NCI-H2196 treated with DMSO at 0.1 percent for 48 hours (cell line): ENCODE data around the gene WNT7B.

Experiments
- DNase-seq: peaks from one replicate; lab custom pipeline; 2025; ENCODE audit not compliant: unreplicated experiment; lab: John Stamatoyannopoulos, UW

WNT7B gene

GRCh38 chr22:45974498-45974897, 2.5 kb downstream of the WNT7B start:
- DNase-seq = no peak

- no peak for DNase-seq
Observed at GRCh38 chr22:45972889-45973253, 4.1 kb downstream of the WNT7B start.

- no peak for DNase-seq
Observed at GRCh38 chr22:45972091-45972888, 4.7 kb downstream of the WNT7B start.

- no peak for DNase-seq
Observed at GRCh38 chr22:45971408-45972028, 5.4 kb downstream of the WNT7B start.

GRCh38 chr22:45970705-45971407, 6.1 kb downstream of the WNT7B start:
- no peak for DNase-seq

GRCh38 chr22:45969801-45970470, 7.0 kb downstream of the WNT7B start:
- DNase-seq = no peak

- no peak for DNase-seq
Observed at GRCh38 chr22:45969414-45969799, 7.6 kb downstream of the WNT7B start.

GRCh38 chr22:45968751-45969413, 8.1 kb downstream of the WNT7B start:
- no peak for DNase-seq

GRCh38 chr22:45968003-45968650, 8.8 kb downstream of the WNT7B start:
- DNase-seq = no peak

- no peak for DNase-seq
Observed at GRCh38 chr22:45966895-45967365, 10.0 kb downstream of the WNT7B start.

- DNase-seq = peak; percentile 73
Observed at GRCh38 chr22:45966320-45966894, 10.6 kb downstream of the WNT7B start.

GRCh38 chr22:45965563-45965962, 11.4 kb downstream of the WNT7B start:
- no peak for DNase-seq

- DNase-seq = no peak
Observed at GRCh38 chr22:45964926-45965527, 11.9 kb downstream of the WNT7B start.

- DNase-seq = no peak
Observed at GRCh38 chr22:45964372-45964771, 12.6 kb downstream of the WNT7B start.

- no peak for DNase-seq
Observed at GRCh38 chr22:45963821-45964220, 13.1 kb downstream of the WNT7B start.

- DNase-seq = no peak
Observed at GRCh38 chr22:45962756-45963324, 14.1 kb downstream of the WNT7B start.

GRCh38 chr22:45962434-45962718, 14.6 kb downstream of the WNT7B start:
- no peak for DNase-seq

GRCh38 chr22:45961679-45962433, 15.1 kb downstream of the WNT7B start:
- no peak for DNase-seq
